DOHH2 (cell line): ENCODE results near the gene HMX2.

Experiments used
- EZH2phosphoT487 ChIP-seq: fragments of 200-600 bp; sonication (generic); IDR thresholded peaks from 2 replicates; pipeline ENCODE4 v1.6.1; 2017; ENCODE audit warnings: borderline replicate concordance, mild to moderate bottlenecking, antibody characterized with exemption, low read length, moderate library complexity, mixed read lengths
- TF ChIP-seq, protein P1 (sequence below): fragments of 200-600 bp; sonication (generic); IDR thresholded peaks from one replicate; pipeline ENCODE4 v1.5.1; 2014; ENCODE audit warnings: antibody characterized with exemption, mild to moderate bottlenecking, low read depth, low read length; ENCODE audit not compliant: poor library complexity, severe bottlenecking

DNA sequence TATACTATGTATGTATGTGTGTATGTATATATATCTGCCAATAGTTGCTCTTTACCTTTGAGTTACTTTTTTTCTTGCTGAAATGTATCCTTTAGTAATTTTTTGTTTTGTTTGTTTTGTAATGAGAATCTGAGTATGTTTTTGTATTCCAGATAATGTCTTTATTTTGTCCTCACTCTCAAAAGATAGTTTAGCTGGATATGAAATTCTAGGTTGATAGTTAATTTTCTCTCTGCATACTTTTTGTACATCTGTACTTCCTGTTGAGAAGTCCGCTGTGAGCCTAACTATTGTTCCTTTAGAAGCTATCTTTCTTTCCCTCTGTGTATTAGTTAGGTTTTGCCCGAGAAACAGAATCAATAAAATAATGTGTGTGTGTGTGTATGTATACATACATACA lies 35.8 kb downstream of the HMX2 start:
- TF ChIP-seq, protein P1, sequence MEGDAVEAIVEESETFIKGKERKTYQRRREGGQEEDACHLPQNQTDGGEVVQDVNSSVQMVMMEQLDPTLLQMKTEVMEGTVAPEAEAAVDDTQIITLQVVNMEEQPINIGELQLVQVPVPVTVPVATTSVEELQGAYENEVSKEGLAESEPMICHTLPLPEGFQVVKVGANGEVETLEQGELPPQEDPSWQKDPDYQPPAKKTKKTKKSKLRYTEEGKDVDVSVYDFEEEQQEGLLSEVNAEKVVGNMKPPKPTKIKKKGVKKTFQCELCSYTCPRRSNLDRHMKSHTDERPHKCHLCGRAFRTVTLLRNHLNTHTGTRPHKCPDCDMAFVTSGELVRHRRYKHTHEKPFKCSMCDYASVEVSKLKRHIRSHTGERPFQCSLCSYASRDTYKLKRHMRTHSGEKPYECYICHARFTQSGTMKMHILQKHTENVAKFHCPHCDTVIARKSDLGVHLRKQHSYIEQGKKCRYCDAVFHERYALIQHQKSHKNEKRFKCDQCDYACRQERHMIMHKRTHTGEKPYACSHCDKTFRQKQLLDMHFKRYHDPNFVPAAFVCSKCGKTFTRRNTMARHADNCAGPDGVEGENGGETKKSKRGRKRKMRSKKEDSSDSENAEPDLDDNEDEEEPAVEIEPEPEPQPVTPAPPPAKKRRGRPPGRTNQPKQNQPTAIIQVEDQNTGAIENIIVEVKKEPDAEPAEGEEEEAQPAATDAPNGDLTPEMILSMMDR = no peak
- no peak for TF ChIP-seq EZH2phosphoT487
